ENCODE measurements around the gene C9orf72.

C9orf72 gene

DNA sequence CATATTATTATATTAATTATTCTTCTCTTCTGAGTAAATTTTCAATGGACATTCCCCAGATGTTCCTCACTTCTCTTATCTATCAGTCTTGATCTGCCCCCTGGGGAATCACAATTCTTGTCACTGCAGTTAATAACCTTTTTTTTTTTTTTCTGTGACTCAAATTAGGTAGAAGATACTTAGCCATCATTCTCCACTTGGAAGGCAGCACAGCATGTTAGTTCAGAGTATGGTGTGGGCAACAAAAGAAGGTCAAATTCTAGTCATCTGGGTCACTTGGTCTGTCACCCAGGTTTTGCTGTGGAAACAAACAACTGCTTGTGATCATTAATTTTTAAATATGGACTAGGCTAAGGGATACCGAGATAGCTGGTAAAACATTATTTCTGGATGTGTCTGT, 35.5 kb downstream of the C9orf72 start:
- DNase-seq (ENCODE audit: low read depth), result no peak

GRCh38 chr9:27537027-27537435, 36.2 kb downstream of the C9orf72 start:
- no peak for DNase-seq (ENCODE audit: low read depth)

DNA sequence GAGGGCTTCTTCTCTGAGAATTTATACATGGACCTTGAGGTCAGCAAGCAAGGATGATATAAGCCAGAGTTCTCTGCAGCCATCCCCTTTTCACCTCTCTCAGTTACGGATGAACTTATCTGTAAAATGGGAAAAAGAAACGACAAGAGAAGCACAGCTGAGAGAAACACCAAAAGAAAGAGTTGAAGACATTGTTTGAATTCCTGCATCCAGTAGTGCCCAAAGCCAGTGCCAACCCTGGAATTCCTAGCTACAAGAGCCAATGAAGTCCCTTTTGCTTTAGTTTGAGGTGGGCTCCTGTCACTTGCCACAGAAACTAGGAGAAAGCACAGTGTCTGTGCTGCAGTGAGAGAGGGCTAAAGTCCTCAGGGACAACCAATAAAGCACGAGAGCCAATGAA, 37.1 kb downstream of the C9orf72 start:
- no peak for DNase-seq (ENCODE audit: low read depth)

GRCh38 chr9:27535701-27536118, 37.6 kb downstream of the C9orf72 start:
- DNase-seq (ENCODE audit: low read depth), result no peak

GRCh38 chr9:27534658-27535209, 38.5 kb downstream of the C9orf72 start:
- DNase-seq (ENCODE audit: low read depth), result no peak

GRCh38 chr9:27534131-27534530, 39.1 kb downstream of the C9orf72 start:
- no peak for DNase-seq (ENCODE audit: low read depth)

GRCh38 chr9:27533311-27533710, 40.0 kb downstream of the C9orf72 start:
- DNase-seq (ENCODE audit: low read depth), result no peak

- no peak for DNase-seq (ENCODE audit: low read depth)
These were observed 41.2 kb downstream of the C9orf72 start for GRCh38 chr9:27532046-27532445.

DNA sequence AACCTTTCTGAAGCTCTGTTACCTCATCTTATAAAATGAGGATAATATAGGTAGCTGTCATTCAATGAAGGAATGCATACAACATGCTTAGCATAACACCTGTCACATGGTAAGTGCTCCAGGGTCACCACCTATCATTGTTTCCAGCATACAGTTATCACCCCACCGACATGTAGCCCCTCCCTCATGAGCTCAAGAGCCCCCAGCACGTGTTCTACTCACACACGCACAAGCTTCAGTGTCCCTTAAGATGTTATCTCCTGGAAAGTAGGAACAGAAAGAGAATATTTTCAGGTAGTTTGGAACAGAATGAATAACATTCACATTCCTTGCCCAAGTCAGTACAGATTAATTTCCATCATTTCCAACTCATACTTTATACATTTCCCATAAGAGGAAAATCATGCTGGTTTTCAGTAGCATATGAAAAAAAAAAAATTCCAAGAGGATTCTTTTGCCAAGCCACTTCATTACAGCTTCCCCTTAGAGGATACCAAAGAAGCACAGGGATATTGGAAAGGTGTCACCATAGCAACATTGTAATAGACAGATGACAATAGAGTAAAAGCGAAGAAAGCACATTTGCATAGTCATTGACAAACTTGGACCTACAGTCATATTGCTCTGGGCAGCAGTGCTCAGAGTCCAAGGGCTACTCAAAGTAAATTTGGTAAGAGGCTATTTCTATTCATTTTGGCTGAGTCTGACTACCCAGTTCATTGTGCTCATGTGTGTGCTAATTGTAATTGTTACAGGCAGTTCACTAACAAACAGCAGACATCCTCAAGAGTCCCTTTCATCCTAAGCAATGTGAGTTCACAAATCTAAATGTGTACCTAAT, 42.1 kb downstream of the C9orf72 start:
- no peak for DNase-seq (ENCODE audit: low read depth)

DNA sequence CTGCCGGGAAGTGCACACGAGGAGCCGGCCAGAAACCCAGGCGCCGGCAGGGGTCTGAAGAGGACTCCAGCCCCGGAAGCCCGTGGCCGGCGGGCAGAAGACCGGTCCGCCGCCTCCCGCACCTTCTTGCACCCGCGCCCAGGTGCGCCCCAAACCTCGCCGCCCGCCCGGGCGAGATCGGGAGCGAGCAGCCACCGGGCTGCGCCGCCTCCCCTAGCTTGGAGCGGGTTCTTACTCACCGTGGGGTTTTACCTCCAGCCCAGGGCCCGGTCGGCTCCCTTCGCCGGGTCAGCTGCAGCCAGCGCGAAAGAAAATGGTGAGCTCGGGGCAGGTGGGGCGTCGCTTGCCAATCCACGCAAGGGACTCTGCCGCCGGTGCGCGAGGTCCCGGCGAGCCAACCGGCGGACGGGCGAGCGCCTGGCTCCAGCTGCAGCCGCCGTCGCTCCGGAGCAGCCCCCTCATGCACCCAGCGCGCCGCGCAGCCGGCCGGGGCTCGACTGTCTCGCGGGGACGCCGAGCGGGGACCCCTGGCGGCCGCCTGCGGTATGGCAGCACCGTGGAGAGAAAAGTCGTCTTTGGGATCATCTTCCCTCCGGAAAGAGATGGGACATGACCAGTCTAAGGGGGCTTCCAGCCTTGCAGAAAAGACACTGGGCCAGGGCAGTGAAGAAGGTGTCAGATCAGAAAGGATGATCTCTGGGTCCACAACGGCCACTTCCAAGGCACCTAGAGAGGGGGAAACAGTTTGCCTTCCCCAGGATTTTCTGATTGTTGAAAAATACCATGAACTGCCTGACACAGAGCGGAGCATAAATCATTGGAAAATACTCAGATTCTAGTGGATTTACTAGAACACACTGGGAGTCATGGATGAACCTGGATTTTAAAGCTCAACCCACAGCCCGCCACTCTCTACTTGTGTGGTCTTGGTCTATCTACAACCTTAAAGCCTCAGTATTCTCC, 43.7 kb downstream of the C9orf72 start, which contains the start of gene MOB3B:
MOB3B (minus strand) TSS at position 499 of the 963 bp plus-strand sequence. CDS start 74,264 bp downstream, outside the sequence.
- no peak for DNase-seq (ENCODE audit: low read depth)

DNA sequence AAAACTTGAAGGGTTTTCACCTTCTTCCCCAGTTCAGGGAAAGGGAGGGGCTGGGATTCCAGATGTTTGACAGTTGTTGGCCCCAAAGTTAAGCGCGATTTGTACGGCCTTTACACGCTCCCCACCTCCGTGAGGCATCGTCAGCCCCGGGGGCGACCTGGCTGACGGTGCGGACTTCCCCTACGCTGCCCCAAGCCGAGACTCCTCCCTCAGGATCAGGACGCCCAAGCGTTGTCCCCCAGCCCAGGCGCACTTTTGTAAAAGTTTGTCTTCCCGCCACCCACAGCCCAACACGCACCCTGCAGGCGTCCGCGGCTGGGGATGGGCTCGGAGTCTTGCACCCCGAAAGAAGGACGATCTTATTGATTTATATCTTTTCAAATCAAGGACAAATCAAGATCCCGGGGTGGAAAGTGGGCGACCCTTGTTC, 44.4 kb downstream of the C9orf72 start:
- no peak for DNase-seq (ENCODE audit: low read depth)

DNA sequence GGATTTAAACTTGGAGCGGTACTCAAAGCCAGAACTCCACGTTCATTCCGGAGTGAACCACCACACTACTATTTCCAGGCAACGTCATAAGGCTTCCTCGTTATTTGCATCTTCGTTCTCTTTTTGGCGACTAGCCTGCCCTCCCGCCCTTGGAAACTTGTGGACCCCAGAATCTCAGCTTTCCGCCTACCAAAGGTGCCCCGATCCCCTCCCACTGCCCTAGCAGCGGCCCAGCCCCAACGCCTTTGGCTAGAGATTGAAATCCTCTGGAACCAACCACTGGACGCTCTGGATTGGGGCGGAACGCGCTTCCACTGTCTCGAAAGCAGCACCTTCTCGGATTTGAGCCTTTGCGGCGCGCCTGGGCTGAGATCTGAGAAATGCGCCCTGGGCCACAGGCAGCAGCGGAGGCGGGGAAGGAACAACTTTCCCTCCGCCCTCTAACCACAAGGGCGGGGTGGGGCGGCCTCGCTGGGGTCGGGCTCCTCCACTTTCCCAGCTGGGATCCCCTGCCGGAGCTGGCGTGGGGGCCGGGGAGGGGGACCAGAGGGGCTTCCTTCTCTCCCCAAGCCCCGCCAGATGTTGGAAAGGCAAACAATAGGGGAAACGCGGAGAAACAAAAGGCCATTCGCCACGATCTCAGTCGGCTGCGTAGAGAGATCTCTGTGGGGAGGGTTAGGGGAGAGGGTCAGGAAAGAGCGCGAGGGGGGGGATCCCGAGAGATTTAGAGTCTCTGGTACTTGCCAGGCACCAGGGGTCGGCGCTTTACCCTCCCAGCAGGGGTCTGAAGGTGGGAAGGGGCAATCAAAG, 45.0 kb downstream of the C9orf72 start:
- no peak for DNase-seq (ENCODE audit: low read depth)

- no peak for DNase-seq (ENCODE audit: low read depth)
These were observed 45.6 kb downstream of the C9orf72 start for GRCh38 chr9:27527702-27528075.

DNA sequence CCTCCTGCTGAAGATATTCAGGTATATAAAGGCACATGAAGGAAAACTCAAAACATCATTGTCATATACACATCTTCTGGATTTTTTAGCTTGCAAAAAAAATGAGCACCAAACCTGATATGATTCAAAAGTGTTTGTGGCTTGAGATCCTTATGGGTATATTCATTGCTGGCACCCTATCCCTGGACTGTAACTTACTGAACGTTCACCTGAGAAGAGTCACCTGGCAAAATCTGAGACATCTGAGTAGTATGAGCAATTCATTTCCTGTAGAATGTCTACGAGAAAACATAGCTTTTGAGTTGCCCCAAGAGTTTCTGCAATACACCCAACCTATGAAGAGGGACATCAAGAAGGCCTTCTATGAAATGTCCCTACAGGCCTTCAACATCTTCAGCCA, 49.0 kb downstream of the C9orf72 start, which contains the start of gene IFNK:
IFNK (plus strand) TSS at position 55 of the 400 bp plus-strand sequence; CDS start at position 102, 47 bp downstream.
- DNase-seq (ENCODE audit: low read depth), result no peak

- no peak for DNase-seq (ENCODE audit: low read depth)
These were observed 50.1 kb downstream of the C9orf72 start for GRCh38 chr9:27523141-27523540.

DNA sequence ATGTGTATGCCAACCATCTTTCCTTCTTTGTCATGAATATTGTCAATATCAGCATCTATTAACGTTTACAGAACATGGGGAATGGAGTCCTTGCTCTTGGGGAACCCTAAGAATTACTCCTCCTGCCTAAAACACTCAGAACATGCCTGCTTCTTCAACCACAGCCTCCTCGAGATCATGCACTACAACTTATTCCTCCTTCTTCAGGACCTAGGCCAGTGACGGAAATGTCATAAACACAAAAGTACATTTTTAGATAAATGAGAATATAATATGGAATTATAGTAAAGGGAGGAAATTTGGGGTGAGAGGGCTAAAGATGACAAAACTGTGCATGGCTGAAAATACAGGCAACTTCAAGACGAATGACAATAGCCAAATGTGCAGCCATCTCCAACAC, 52.3 kb downstream of the C9orf72 start:
- DNase-seq (ENCODE audit: low read depth), result no peak

- DNase-seq (ENCODE audit: low read depth), result no peak
These were observed 53.5 kb downstream of the C9orf72 start for GRCh38 chr9:27519466-27520465.

- DNase-seq (ENCODE audit: low read depth), result no peak
These were observed 54.5 kb downstream of the C9orf72 start for GRCh38 chr9:27518809-27519208.

- no peak for DNase-seq (ENCODE audit: low read depth)
These were observed 55.3 kb downstream of the C9orf72 start for GRCh38 chr9:27518006-27518405.

DNA sequence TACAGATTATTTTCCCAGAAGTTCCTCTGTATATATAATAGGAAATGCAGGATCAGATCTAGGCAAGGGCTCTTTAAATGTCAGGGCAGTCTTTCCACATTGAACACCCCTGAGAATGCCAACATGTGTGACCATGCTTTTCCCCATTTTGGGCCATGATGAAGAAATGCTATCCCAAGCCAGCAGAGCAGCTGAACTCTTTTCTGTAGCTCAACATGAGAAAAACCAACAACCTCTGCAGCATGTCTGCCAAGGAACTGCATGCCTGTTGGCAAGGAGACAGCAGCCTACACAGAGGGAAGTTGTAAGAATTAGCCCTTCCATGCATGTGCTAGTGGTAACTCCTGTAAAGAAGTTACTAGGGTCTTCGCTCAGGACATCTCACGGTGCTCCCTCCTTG, 58.7 kb downstream of the C9orf72 start:
- no peak for DNase-seq (ENCODE audit: low read depth)

Data from HS-27A (cell line).